IMR-90 (cell line): ENCODE data around the gene VTN. TPM values are rescaled to one million over a fixed set of nuclear protein-coding genes. Genes with fewer than 3 reads are reported as not detected.

Source experiments
- ATAC-seq: fragments of 200-7000 bp; cut with Tn5 transposase; 2 replicates; pipeline ENCODE4 v1.9.1; 2020; ENCODE audit warnings: low read depth, mild to moderate bottlenecking, moderate library complexity
- BruUV-seq: library from RNA; stranded (reverse); fragments of 400-500 nt; replicated peaks from 2 replicates; lab custom pipeline; 2021; lab: Mats Ljungman, UMichigan
- CTCF ChIA-PET: fragments of 300-600 bp; formaldehyde crosslinking; extraction: SDS; loops from one replicate; lab custom pipeline; 2021; ENCODE audit warnings: antibody characterized with exemption; lab: Yijun Ruan, JAX
- POLR2A ChIA-PET: fragments of 300-600 bp; sonication (Branson Sonifier 250); formaldehyde crosslinking; loops from one replicate; lab custom pipeline; 2022; ENCODE audit warnings: antibody characterized with exemption; ENCODE audit not compliant: unreplicated experiment; lab: Charles Lee
- DNase-seq: peaks from one replicate; pipeline ENCODE4 v3.0.0; 2013
- H2AFZ ChIP-seq: replicated peaks from 2 replicates; pipeline ENCODE3; 2013; ENCODE audit warnings: low read length, mild to moderate bottlenecking; ENCODE audit not compliant: poor library complexity
- H2AK5ac ChIP-seq: 2 replicates; pipeline ENCODE4 v1.6.1; 2013; ENCODE audit warnings: low read depth, low read length, inconsistent platforms
- H2AK9ac ChIP-seq: replicated peaks from 2 replicates; pipeline ENCODE3; 2013; ENCODE audit warnings: mild to moderate bottlenecking, low read depth, low read length, moderate library complexity; ENCODE audit not compliant: poor library complexity
- H2BK120ac ChIP-seq: 2 replicates; pipeline ENCODE4 v1.6.1; 2013; ENCODE audit warnings: low read depth, low read length, inconsistent platforms
- H2BK15ac ChIP-seq: 3 replicates; pipeline ENCODE4 v1.6.1; 2013; ENCODE audit warnings: low read depth, low read length, inconsistent platforms
- H2BK20ac ChIP-seq: 2 replicates; pipeline ENCODE4 v1.6.1; 2013; ENCODE audit warnings: low read depth, mild to moderate bottlenecking, inconsistent platforms, low read length, moderate library complexity
- H2BK5ac ChIP-seq: 2 replicates; pipeline ENCODE4 v1.6.1; 2013; ENCODE audit warnings: mild to moderate bottlenecking, low read depth, low read length, inconsistent platforms; ENCODE audit not compliant: poor library complexity, severe bottlenecking
- H3K14ac ChIP-seq: replicated peaks from 2 replicates; pipeline ENCODE4 v1.6.1; 2013; ENCODE audit warnings: low read depth, low read length, inconsistent platforms
- H3K18ac ChIP-seq: 2 replicates; pipeline ENCODE4 v1.6.1; 2013; ENCODE audit warnings: low read depth, low read length, control low read depth
- H3K23ac ChIP-seq: 2 replicates; pipeline ENCODE4 v1.6.1; 2013; ENCODE audit warnings: low read depth, low read length, inconsistent platforms
- H3K27ac ChIP-seq: 2 replicates; pipeline ENCODE4 v1.5.1; 2013; ENCODE audit warnings: mild to moderate bottlenecking, control low read depth, low read length; ENCODE audit not compliant: insufficient read depth
- H3K27me3 ChIP-seq: 2 replicates; pipeline ENCODE4 v1.6.1; 2013; ENCODE audit warnings: low read length; ENCODE audit not compliant: control insufficient read depth, insufficient read depth
- H3K36me3 ChIP-seq: 2 replicates; pipeline ENCODE4 v1.6.1; 2013; ENCODE audit warnings: low read length, mixed read lengths; ENCODE audit not compliant: control insufficient read depth, insufficient read depth
- H3K4ac ChIP-seq: 2 replicates; pipeline ENCODE4 v1.6.1; 2013; ENCODE audit warnings: low read depth, low read length, inconsistent platforms
- H3K4me1 ChIP-seq: 2 replicates; pipeline ENCODE4 v1.6.1; 2013; ENCODE audit warnings: low read length, mixed read lengths; ENCODE audit not compliant: control insufficient read depth, insufficient read depth
- H3K4me2 ChIP-seq: 2 replicates; pipeline ENCODE4 v1.6.1; 2013; ENCODE audit warnings: low read depth, mild to moderate bottlenecking, control low read depth, low read length, moderate library complexity
- H3K4me3 ChIP-seq: 2 replicates; pipeline ENCODE4 v1.5.1; 2013; ENCODE audit warnings: low read depth, mild to moderate bottlenecking, control low read depth, low read length, moderate library complexity; ENCODE audit not compliant: insufficient read depth
- H3K56ac ChIP-seq: 2 replicates; pipeline ENCODE4 v1.6.1; 2013; ENCODE audit warnings: low read length, inconsistent platforms; ENCODE audit not compliant: insufficient read depth; ENCODE audit errors: extremely low read depth
- H3K79me1 ChIP-seq, 2 experiments: 2 replicates each; pipeline ENCODE4 v1.6.1; 2013; ENCODE audit warnings: low read length in 2 of 2, inconsistent platforms in 1 of 2, low read depth in 1 of 2
- H3K9ac ChIP-seq: 2 replicates; pipeline ENCODE4 v1.6.1; 2013; ENCODE audit warnings: low read depth, low read length, control low read depth
- H3K9me1 ChIP-seq: 2 replicates; pipeline ENCODE4 v1.6.1; 2013; ENCODE audit warnings: low read length, inconsistent platforms; ENCODE audit not compliant: insufficient read depth
- H3K9me3 ChIP-seq: 2 replicates; pipeline ENCODE4 v1.6.1; 2013; ENCODE audit warnings: low read length; ENCODE audit not compliant: control insufficient read depth, insufficient read depth
- H4K20me1 ChIP-seq: 2 replicates; pipeline ENCODE4 v1.6.1; 2013; ENCODE audit warnings: low read length, inconsistent platforms; ENCODE audit not compliant: insufficient read depth
- H4K5ac ChIP-seq: 2 replicates; pipeline ENCODE4 v1.6.1; 2013; ENCODE audit warnings: mild to moderate bottlenecking, low read depth, low read length, control low read depth
- H4K8ac ChIP-seq, 2 experiments: 2 replicates each; pipeline ENCODE4 v1.6.1; 2013; ENCODE audit warnings: low read depth in 2 of 2, low read length in 2 of 2, control low read depth in 1 of 2, inconsistent platforms in 1 of 2
- H4K91ac ChIP-seq: 2 replicates; pipeline ENCODE4 v1.6.1; 2013; ENCODE audit warnings: low read depth, low read length, inconsistent platforms; ENCODE audit not compliant: insufficient read depth
- BHLHE40 ChIP-seq: fragments of 150-350 bp; IDR thresholded peaks from 2 replicates; pipeline ENCODE4 v1.6.1; 2016; ENCODE audit warnings: mild to moderate bottlenecking, low read depth, low read length
- CEBPB ChIP-seq: IDR thresholded peaks from 2 replicates; pipeline ENCODE4 v1.6.1; 2012; ENCODE audit warnings: low read depth, low read length, improper control_type of control experiment
- CHD1 ChIP-seq: IDR thresholded peaks from 2 replicates; pipeline ENCODE4 v1.6.1; 2012; ENCODE audit warnings: low read depth, low read length, improper control_type of control experiment
- MAFK ChIP-seq: IDR thresholded peaks from 2 replicates; pipeline ENCODE4 v1.6.1; 2012; ENCODE audit warnings: low read depth, low read length, improper control_type of control experiment
- MAZ ChIP-seq: IDR thresholded peaks from 2 replicates; pipeline ENCODE4 v1.6.1; 2012; ENCODE audit warnings: low read depth, mild to moderate bottlenecking, low read length, improper control_type of control experiment, moderate library complexity, borderline replicate concordance
- MXI1 ChIP-seq: IDR thresholded peaks from 2 replicates; pipeline ENCODE4 v1.6.1; 2012; ENCODE audit warnings: low read depth, mild to moderate bottlenecking, low read length, moderate library complexity, borderline replicate concordance
- NFE2L2 ChIP-seq: fragments of 150-350 bp; IDR thresholded peaks from 2 replicates; pipeline ENCODE4 v1.6.1; 2016; ENCODE audit warnings: low read depth, mild to moderate bottlenecking, low read length
- RAD21 ChIP-seq: IDR thresholded peaks from 2 replicates; pipeline ENCODE4 v1.6.1; 2012; ENCODE audit warnings: low read length, improper control_type of control experiment
- RCOR1 ChIP-seq: IDR thresholded peaks from 2 replicates; pipeline ENCODE4 v1.6.1; 2012; ENCODE audit warnings: mild to moderate bottlenecking, low read length, improper control_type of control experiment; ENCODE audit not compliant: insufficient replicate concordance
- RFX5 ChIP-seq: IDR thresholded peaks from 2 replicates; pipeline ENCODE4 v1.8.0; 2012; ENCODE audit warnings: low read depth, mild to moderate bottlenecking, low read length, moderate library complexity
- SMC3 ChIP-seq: fragments of 150-350 bp; IDR thresholded peaks from 2 replicates; pipeline ENCODE4 v1.6.1; 2016; ENCODE audit warnings: low read depth, mild to moderate bottlenecking, antibody characterized with exemption, low read length, moderate library complexity
- WGBS, 2 experiments: methylation state at CpG; one replicate each; pipeline versions ENCODE4 v1.1.5 to v1.1.7; 2013; ENCODE audit warnings: missing lambda C conversion rate in 2 of 2; ENCODE audit not compliant: insufficient read length in 1 of 2; ENCODE audit errors: extremely low coverage in 2 of 2; 5-methylcytosine and 5-hydroxymethylcytosine counted together
- dilution Hi-C: fragments of 300-500 bp; cut with HindIII; formaldehyde crosslinking; loops from one replicate; pipeline ENCODE4 v1.14.3; 2018; ENCODE audit warnings: low sequenced_read_pairs; ENCODE audit not compliant: unreplicated experiment
- in situ Hi-C: fragments of 300-500 bp; cut with MboI; formaldehyde crosslinking; loops from 3 replicates; pipeline ENCODE4 v1.14.3; 2019; ENCODE audit warnings: low sequenced_read_pairs, inconsistent platforms, mixed read lengths
- intact Hi-C: fragments of 100-400 bp; cut with micrococcal nuclease; formaldehyde crosslinking; loops from 2 replicates; pipeline ENCODE4 v1.10.0; 2022
- polyA plus RNA-seq, 3 experiments: library from polyadenylated mRNA; depleted of rRNA; stranded (reverse); fragments of >200 nt; gene quantifications; 2 replicates each; pipeline ENCODE4 v1.2.3, GENCODE V29; 2012; ENCODE audit warnings: low replicate concordance in 1 of 3
- total RNA-seq: library from RNA; depleted of rRNA; stranded (reverse); fragments of >200 nt; gene quantifications from 2 replicates; pipeline ENCODE4 v1.2.3, GENCODE V29; 2012
- TF ChIP-seq, protein P1 (sequence below): fragments of 150-350 bp; IDR thresholded peaks from 2 replicates; pipeline ENCODE4 v1.6.1; 2016; ENCODE audit warnings: low read depth, mild to moderate bottlenecking, low read length, moderate library complexity, borderline replicate concordance
- TF ChIP-seq, protein P2 (sequence below): conservative IDR thresholded peaks from 2 replicates; pipeline ENCODE4 v1.5.1; 2012; ENCODE audit warnings: mild to moderate bottlenecking, low read depth, low read length, improper control_type of control experiment

VTN gene
- total and polyA plus RNA-seq, 2 of the 4 experiments (the other 2 are of a cell fraction) = 0.18 to 1.0 TPM

DNA sequence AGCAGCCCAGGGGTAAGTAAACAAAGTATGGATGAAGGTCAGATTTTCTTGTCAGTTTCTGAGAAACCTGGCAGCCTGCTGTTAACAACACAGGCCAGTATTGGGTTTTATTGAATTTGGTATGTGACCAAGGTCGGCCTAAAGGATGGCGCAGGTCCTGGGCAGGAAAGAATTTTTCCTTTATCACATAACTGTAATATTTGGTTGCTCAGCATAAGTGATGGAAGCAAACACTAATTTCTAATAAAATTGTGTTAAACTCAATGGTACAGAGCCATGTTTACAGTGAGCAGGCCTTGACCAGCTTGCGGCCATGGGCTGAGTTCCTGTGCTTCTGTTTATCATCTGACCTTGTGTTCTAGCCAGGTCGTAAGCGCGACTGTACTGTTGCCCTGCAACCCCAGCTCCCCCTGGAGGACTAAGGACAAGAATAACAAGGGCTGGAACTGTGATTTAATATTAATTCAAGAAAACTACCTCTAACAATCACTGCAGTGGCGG, 23.3 kb downstream of the VTN start (continued):
- no peak for TF ChIP-seq RFX5

DNA sequence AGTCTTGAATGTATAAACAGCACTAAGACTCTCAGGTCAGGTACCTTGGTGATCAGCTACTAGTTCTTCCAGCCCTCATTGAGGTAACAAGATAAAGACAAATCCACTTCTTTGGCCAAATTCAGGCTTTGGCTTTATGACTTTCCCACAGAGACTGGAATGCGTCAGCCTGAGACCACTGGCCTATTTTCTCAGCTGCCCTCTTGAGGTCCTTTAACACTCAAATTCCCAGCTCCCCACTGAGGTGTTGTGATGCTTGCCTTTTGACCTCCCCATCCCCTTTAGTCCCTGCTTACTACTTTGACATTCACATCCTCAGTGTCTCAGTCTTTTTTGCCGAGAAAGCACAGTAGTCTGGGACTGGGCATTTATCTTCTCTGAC, 23.9 kb downstream of the VTN start:
- CTCF ChIA-PET = interaction anchor here (0.6 to 1.7 kb wide), 2 partner anchors 305 to 453 kb away, joined by 4 to 5 read pairs; partner anchors contain the start of gene LYRM9
- intact Hi-C loops = loop anchor here (2.0 kb wide), 1 partner anchor 541 kb away; no protein-coding TSS in a partner anchor
- no peak for TF ChIP-seq NFE2L2
- TF ChIP-seq, protein P1, sequence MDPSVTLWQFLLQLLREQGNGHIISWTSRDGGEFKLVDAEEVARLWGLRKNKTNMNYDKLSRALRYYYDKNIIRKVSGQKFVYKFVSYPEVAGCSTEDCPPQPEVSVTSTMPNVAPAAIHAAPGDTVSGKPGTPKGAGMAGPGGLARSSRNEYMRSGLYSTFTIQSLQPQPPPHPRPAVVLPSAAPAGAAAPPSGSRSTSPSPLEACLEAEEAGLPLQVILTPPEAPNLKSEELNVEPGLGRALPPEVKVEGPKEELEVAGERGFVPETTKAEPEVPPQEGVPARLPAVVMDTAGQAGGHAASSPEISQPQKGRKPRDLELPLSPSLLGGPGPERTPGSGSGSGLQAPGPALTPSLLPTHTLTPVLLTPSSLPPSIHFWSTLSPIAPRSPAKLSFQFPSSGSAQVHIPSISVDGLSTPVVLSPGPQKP = no peak
- TF ChIP-seq RFX5 = no peak
- TF ChIP-seq MAFK = no peak
- no peak for TF ChIP-seq CEBPB
- no peak for TF ChIP-seq MAZ
- no peak for TF ChIP-seq BHLHE40
- TF ChIP-seq, protein P2, sequence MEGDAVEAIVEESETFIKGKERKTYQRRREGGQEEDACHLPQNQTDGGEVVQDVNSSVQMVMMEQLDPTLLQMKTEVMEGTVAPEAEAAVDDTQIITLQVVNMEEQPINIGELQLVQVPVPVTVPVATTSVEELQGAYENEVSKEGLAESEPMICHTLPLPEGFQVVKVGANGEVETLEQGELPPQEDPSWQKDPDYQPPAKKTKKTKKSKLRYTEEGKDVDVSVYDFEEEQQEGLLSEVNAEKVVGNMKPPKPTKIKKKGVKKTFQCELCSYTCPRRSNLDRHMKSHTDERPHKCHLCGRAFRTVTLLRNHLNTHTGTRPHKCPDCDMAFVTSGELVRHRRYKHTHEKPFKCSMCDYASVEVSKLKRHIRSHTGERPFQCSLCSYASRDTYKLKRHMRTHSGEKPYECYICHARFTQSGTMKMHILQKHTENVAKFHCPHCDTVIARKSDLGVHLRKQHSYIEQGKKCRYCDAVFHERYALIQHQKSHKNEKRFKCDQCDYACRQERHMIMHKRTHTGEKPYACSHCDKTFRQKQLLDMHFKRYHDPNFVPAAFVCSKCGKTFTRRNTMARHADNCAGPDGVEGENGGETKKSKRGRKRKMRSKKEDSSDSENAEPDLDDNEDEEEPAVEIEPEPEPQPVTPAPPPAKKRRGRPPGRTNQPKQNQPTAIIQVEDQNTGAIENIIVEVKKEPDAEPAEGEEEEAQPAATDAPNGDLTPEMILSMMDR = no peak
- no peak for TF ChIP-seq RCOR1
- no peak for TF ChIP-seq MXI1
- no peak for TF ChIP-seq RAD21
- no peak for TF ChIP-seq CHD1
- TF ChIP-seq SMC3 = no peak

More for the DNA sequence above, 23.9 kb downstream of the VTN start:
- H4K8ac ChIP-seq = peak overlapping the region in 1 of 2 experiments; percentile 46; a peak in 2 of 4 replicates
- no TSS peak for BruUV-seq
- H3K9ac ChIP-seq = peak overlapping the region; percentile 27; the same call in 1 of the 2 replicates
- H2BK20ac ChIP-seq = no peak overlapping the region
- H3K9me1 ChIP-seq = peaks cover 12% of the 10 kb centered on the region; the same call in 1 of the 2 replicates
- H3K27me3 ChIP-seq = no peaks in the 10 kb centered on the region
- no peak overlapping the region; the same call in 2 of the 3 replicates for H2BK15ac ChIP-seq
- H3K18ac ChIP-seq = peak overlapping the region; percentile 39
- H4K20me1 ChIP-seq = peaks cover 13% of the 10 kb centered on the region
- no peak overlapping the region for H3K4me2 ChIP-seq
- H3K14ac ChIP-seq = 0 out of 2 replicates have a peak overlapping the region, but pooled peaks have one; percentile 19
- H4K5ac ChIP-seq = peak overlapping the region; percentile 35; the same call in 1 of the 2 replicates
- in situ Hi-C loops (loop anchor here (25.0 kb wide), 1 partner anchor 809 kb away; no protein-coding TSS in a partner anchor), dilution Hi-C loops (no loop called here)
- no peak for ATAC-seq
- peak overlapping the region; percentile 66 for H3K23ac ChIP-seq
- POLR2A ChIA-PET = interaction anchor here (1.6 to 2.8 kb wide), 2 partner anchors 11 to 12 kb away, joined by 8 to 9 read pairs; partner anchors contain the start of genes IFT20, POLDIP2 and TNFAIP1
- H3K4me1 ChIP-seq = peaks cover 16% of the 10 kb centered on the region
- H2AFZ ChIP-seq = no peak overlapping the region
- no peaks in the 10 kb centered on the region for H3K9me3 ChIP-seq
- H3K4me3 ChIP-seq = no peak overlapping the region
- H2BK5ac ChIP-seq = peak overlapping the region; percentile 79
- no peak overlapping the region; the same call in 1 of the 2 replicates for H2AK5ac ChIP-seq
- no peak overlapping the region for H3K56ac ChIP-seq
- peak overlapping the region; percentile 43; the same call in 1 of the 2 replicates for H4K91ac ChIP-seq
- H2AK9ac ChIP-seq = no peak overlapping the region
- WGBS, 2 experiments = no CpG with 5 or more reads among the region's 2 CpGs
- H3K4ac ChIP-seq = peak overlapping the region; percentile 72
- no peak for DNase-seq
- H3K36me3 ChIP-seq = peaks cover 82% of the 10 kb centered on the region
- H2BK120ac ChIP-seq = 0 out of 2 replicates have a peak overlapping the region, but pooled peaks have one; percentile 5
- H3K79me1 ChIP-seq = peaks cover 20 to 63% of the 10 kb centered on the region in 2 experiments
- H3K27ac ChIP-seq = peak overlapping the region; percentile 54
